GM19328 (cell line): ENCODE results near the gene NCKAP5.

Experiments used
- ATAC-seq: cut with Tn5 transposase; IDR thresholded peaks from one replicate; pipeline ENCODE4 v1.9.1; 2021; ENCODE audit warnings: mild to moderate bottlenecking, moderate library complexity; ENCODE audit not compliant: unreplicated experiment

The NCKAP5 gene

GRCh38 chr2:133171393-133172004 is 396.8 kb downstream of the NCKAP5 start:
- peak; percentile 58 for ATAC-seq

- ATAC-seq: no peak
These were observed 398.9 kb downstream of the NCKAP5 start for GRCh38 chr2:133169274-133169912.

GRCh38 chr2:133167990-133168389 is 400.3 kb downstream of the NCKAP5 start:
- no peak for ATAC-seq

GRCh38 chr2:133167223-133167622 is 401.0 kb downstream of the NCKAP5 start:
- no peak for ATAC-seq

GRCh38 chr2:133166031-133166430 is 402.2 kb downstream of the NCKAP5 start:
- no peak for ATAC-seq

- ATAC-seq: no peak
These were observed 405.2 kb downstream of the NCKAP5 start for GRCh38 chr2:133163111-133163510.

GRCh38 chr2:133158442-133158841 is 409.8 kb downstream of the NCKAP5 start:
- ATAC-seq: no peak

GRCh38 chr2:133158024-133158423 is 410.2 kb downstream of the NCKAP5 start:
- no peak for ATAC-seq

- no peak for ATAC-seq
These were observed 411.1 kb downstream of the NCKAP5 start for GRCh38 chr2:133157141-133157540.

GRCh38 chr2:133152801-133153200 is 415.5 kb downstream of the NCKAP5 start:
- no peak for ATAC-seq

- ATAC-seq: no peak
These were observed 420.1 kb downstream of the NCKAP5 start for GRCh38 chr2:133148187-133148586.

- ATAC-seq: no peak
These were observed 421.4 kb downstream of the NCKAP5 start for GRCh38 chr2:133146893-133147292.

- ATAC-seq: no peak
These were observed 424.6 kb downstream of the NCKAP5 start for GRCh38 chr2:133143645-133144044.

- no peak for ATAC-seq
These were observed 426.2 kb downstream of the NCKAP5 start for GRCh38 chr2:133142087-133142486.

- ATAC-seq: no peak
These were observed 427.6 kb downstream of the NCKAP5 start for GRCh38 chr2:133140620-133141019.

GRCh38 chr2:133139847-133140533 is 428.3 kb downstream of the NCKAP5 start:
- ATAC-seq: no peak

- no peak for ATAC-seq
These were observed 429.6 kb downstream of the NCKAP5 start for GRCh38 chr2:133138693-133139092.

GRCh38 chr2:133135035-133135654 is 433.1 kb downstream of the NCKAP5 start:
- ATAC-seq: no peak

- no peak for ATAC-seq
These were observed 437.6 kb downstream of the NCKAP5 start for GRCh38 chr2:133130548-133131246.

- ATAC-seq: no peak
These were observed 443.8 kb downstream of the NCKAP5 start for GRCh38 chr2:133124446-133124845.

GRCh38 chr2:133123904-133124303 is 444.4 kb downstream of the NCKAP5 start:
- no peak for ATAC-seq
